Suprapubic skin (tissue), 4 donors: ENCODE measurements around the gene KRTAP10-6. TPM values are rescaled to one million over a fixed set of nuclear protein-coding genes. Genes with fewer than 3 reads are reported as not detected.

Experiments used
- DNase-seq, 2 donors: peaks; one replicate each; pipeline ENCODE4 v3.0.0-alpha.2; 2019; ENCODE audit warnings: low spot score in 2 of 2
- H3K27ac ChIP-seq: fragments of 200-600 bp; sonication (generic); one replicate; pipeline ENCODE4 v1.5.1; 2019
- H3K27me3 ChIP-seq: fragments of 200-600 bp; sonication (generic); one replicate; pipeline ENCODE4 v1.5.1; 2019
- H3K36me3 ChIP-seq: fragments of 200-600 bp; sonication (generic); one replicate; pipeline ENCODE4 v1.5.1; 2019
- H3K4me1 ChIP-seq: fragments of 200-600 bp; sonication (generic); one replicate; pipeline ENCODE4 v1.5.1; 2019
- H3K4me3 ChIP-seq: fragments of 200-600 bp; sonication (generic); one replicate; pipeline ENCODE4 v1.5.1; 2019; ENCODE audit warnings: mild to moderate bottlenecking
- H3K9me3 ChIP-seq: fragments of 200-600 bp; sonication (generic); one replicate; pipeline ENCODE4 v1.5.1; 2019
- CTCF ChIP-seq, 2 donors: fragments of 200-600 bp in 1 of 2; fragments of 450-650 bp in 1 of 2; sonication (generic) in 1 of 2; IDR thresholded peaks; one replicate each; pipeline ENCODE4 v1.5.1; 2016 to 2019; ENCODE audit warnings: antibody characterized with exemption in 2 of 2, mild to moderate bottlenecking in 1 of 2, moderate library complexity in 1 of 2
- EP300 ChIP-seq: sonication (generic); formaldehyde crosslinking; IDR thresholded peaks from one replicate; pipeline ENCODE4 v1.6.1; 2017; ENCODE audit warnings: antibody characterized with exemption
- POLR2A ChIP-seq, 2 donors: fragments of 450-650 bp; IDR thresholded peaks; one replicate each; pipeline ENCODE4 v1.6.1; 2017; ENCODE audit warnings: antibody characterized with exemption in 2 of 2, mild to moderate bottlenecking in 2 of 2, moderate library complexity in 2 of 2
- POLR2AphosphoS5 ChIP-seq, 3 donors: sonication (generic); formaldehyde crosslinking; IDR thresholded peaks; one replicate each; pipeline ENCODE4 v1.6.1; 2017; ENCODE audit warnings: antibody characterized with exemption in 3 of 3
- WGBS: methylation state at CpG from one replicate; pipeline ENCODE4 v1.1.5; 2018; 5-methylcytosine and 5-hydroxymethylcytosine counted together
- total RNA-seq, 4 donors: library from RNA; depleted of rRNA; stranded (reverse); fragments of >200 nt; gene quantifications; one replicate each; pipeline ENCODE4 v1.1.0, GENCODE V29; 2016

The KRTAP10-6 gene
- total RNA-seq, 4 donors from 2014 or later = 2.0 to 3.1 TPM; not detected in 2

- 70% methylated on average over 2 of the region's 7 CpGs for WGBS
These were observed 34.4 kb upstream of the KRTAP10-6 start, which contains the start of gene KRTAP10-9 for GRCh38 chr21:44626673-44627143. Gene KRTAP10-9, plus strand, starts transcription at chr21:44627093. Its CDS starts 79 bp downstream, at chr21:44627172.

GRCh38 chr21:44626262-44626661 lies 34.0 kb upstream of the KRTAP10-6 start:
- TF ChIP-seq CTCF (IDR thresholded peaks at IDR 0.05) (no peak), POLR2AphosphoS5 (IDR thresholded peaks at IDR 0.05) (no peak), EP300 (no peak), POLR2A (IDR thresholded peaks at IDR 0.05) (no peak)
- H3K36me3 ChIP-seq = no peaks in the 10 kb centered on the region
- no peak overlapping the region for H3K4me3 ChIP-seq
- H3K4me1 ChIP-seq = no peaks in the 10 kb centered on the region
- WGBS = 79% methylated on average over 10 of the region's 10 CpGs
- peaks cover 21% of the 10 kb centered on the region for H3K27me3 ChIP-seq
- no peak for DNase-seq
- H3K9me3 ChIP-seq = peaks cover 11% of the 10 kb centered on the region
- no peak overlapping the region for H3K27ac ChIP-seq

More at GRCh38 chr21:44626673-44627143, 34.4 kb upstream of the KRTAP10-6 start, which contains the start of gene KRTAP10-9:
- H3K9me3 ChIP-seq = peaks cover 16% of the 10 kb centered on the region
- no peaks in the 10 kb centered on the region for H3K36me3 ChIP-seq
- H3K27me3 ChIP-seq = peaks cover 21% of the 10 kb centered on the region
- no peak within 1 kb of the TSS for H3K4me3 ChIP-seq
- H3K27ac ChIP-seq = no peak within 1 kb of the TSS
- DNase-seq = no peak
- TF ChIP-seq EP300 (no peak), POLR2A (IDR thresholded peaks at IDR 0.05) (no peak), POLR2AphosphoS5 (IDR thresholded peaks at IDR 0.05) (no peak), CTCF (IDR thresholded peaks at IDR 0.05) (no peak)
- H3K4me1 ChIP-seq = no peaks in the 10 kb centered on the region

GRCh38 chr21:44625756-44626155 lies 33.5 kb upstream of the KRTAP10-6 start:
- H3K36me3 ChIP-seq = no peaks in the 10 kb centered on the region
- no peak overlapping the region for H3K4me3 ChIP-seq
- H3K27ac ChIP-seq = no peak overlapping the region
- H3K4me1 ChIP-seq = no peaks in the 10 kb centered on the region
- DNase-seq = no peak
- TF ChIP-seq EP300 (no peak), POLR2AphosphoS5 (IDR thresholded peaks at IDR 0.05) (no peak)
- 95% methylated on average over 7 of the region's 7 CpGs for WGBS
- H3K9me3 ChIP-seq = peaks cover 8% of the 10 kb centered on the region
- H3K27me3 ChIP-seq = peaks cover 21% of the 10 kb centered on the region

- no peaks in the 10 kb centered on the region for H3K4me1 ChIP-seq
- no peaks in the 10 kb centered on the region for H3K36me3 ChIP-seq
- no peak for DNase-seq
These were observed 31.3 kb upstream of the KRTAP10-6 start for GRCh38 chr21:44623575-44623974.

GRCh38 chr21:44619886-44620285 lies 27.6 kb upstream of the KRTAP10-6 start:
- Histone ChIP-seq H3K4me1 (no peaks in the 10 kb centered on the region), H3K4me3 (no peak overlapping the region), H3K27ac (no peak overlapping the region), H3K27me3 (peaks cover 15% of the 10 kb centered on the region), H3K36me3 (no peaks in the 10 kb centered on the region), H3K9me3 (peaks cover 15% of the 10 kb centered on the region)
- no peak for DNase-seq
- WGBS = 88% methylated on average over 6 of the region's 6 CpGs
- TF ChIP-seq POLR2A (IDR thresholded peaks at IDR 0.05) = no peak
- TF ChIP-seq POLR2AphosphoS5 (IDR thresholded peaks at IDR 0.05) = no peak
- no peak for TF ChIP-seq CTCF (IDR thresholded peaks at IDR 0.05)
- no peak for TF ChIP-seq EP300

More at GRCh38 chr21:44623575-44623974, 31.3 kb upstream of the KRTAP10-6 start:
- peaks cover 15% of the 10 kb centered on the region for H3K27me3 ChIP-seq
- no peak for TF ChIP-seq POLR2AphosphoS5 (IDR thresholded peaks at IDR 0.05)
- H3K27ac ChIP-seq = no peak overlapping the region
- H3K9me3 ChIP-seq = peaks cover 15% of the 10 kb centered on the region
- no peak overlapping the region for H3K4me3 ChIP-seq

GRCh38 chr21:44618909-44619308 lies 26.6 kb upstream of the KRTAP10-6 start:
- Histone ChIP-seq H3K27me3 (peaks cover 19% of the 10 kb centered on the region), H3K36me3 (no peaks in the 10 kb centered on the region), H3K4me3 (no peak overlapping the region), H3K27ac (no peak overlapping the region), H3K9me3 (peaks cover 14% of the 10 kb centered on the region), H3K4me1 (no peaks in the 10 kb centered on the region)
- DNase-seq = no peak
- 69% methylated on average over 3 of the region's 3 CpGs for WGBS
- no peak for TF ChIP-seq POLR2A (IDR thresholded peaks at IDR 0.05)
- TF ChIP-seq CTCF (IDR thresholded peaks at IDR 0.05) = no peak
- TF ChIP-seq POLR2AphosphoS5 (IDR thresholded peaks at IDR 0.05) = no peak
- TF ChIP-seq EP300 = no peak
